Type B pancreatic cell (in vitro differentiated cells): ENCODE data around the gene SMARCAD1. TPM values are rescaled to one million over a fixed set of nuclear protein-coding genes. Genes with fewer than 3 reads are reported as not detected.

ENCODE experiments used
- DNase-seq: peaks from one replicate; pipeline ENCODE4 v3.0.0; 2021; ENCODE audit warnings: mixed read lengths; ENCODE audit not compliant: unreplicated experiment; ENCODE audit errors: extremely low spot score
- H3K27ac Mint-ChIP-seq: 2 replicates; pipeline ENCODE4 v1.8.0; 2021; ENCODE audit warnings: mild to moderate bottlenecking, mixed read lengths
- H3K27me3 Mint-ChIP-seq: 2 replicates; pipeline ENCODE4 v1.8.0; 2021; ENCODE audit warnings: mixed read lengths
- H3K36me3 Mint-ChIP-seq: 2 replicates; pipeline ENCODE4 v1.8.0; 2021; ENCODE audit warnings: mixed read lengths
- H3K4me1 Mint-ChIP-seq: one replicate; pipeline ENCODE4 v1.8.0; 2021; ENCODE audit warnings: mixed read lengths; ENCODE audit not compliant: unreplicated experiment
- H3K4me3 Mint-ChIP-seq: 2 replicates; pipeline ENCODE4 v1.8.0; 2021; ENCODE audit warnings: mild to moderate bottlenecking, mixed read lengths
- H3K9me3 Mint-ChIP-seq: 2 replicates; pipeline ENCODE4 v1.8.0; 2021; ENCODE audit warnings: mixed read lengths
- CTCF ChIP-seq: fragments of 200-600 bp; sonication (generic); conservative IDR thresholded peaks from 2 replicates; pipeline ENCODE4 v1.5.0; 2021; ENCODE audit warnings: antibody characterized with exemption, mild to moderate bottlenecking
- total RNA-seq: library from RNA; stranded (reverse); gene quantifications from 2 replicates; pipeline ENCODE4 v1.2.1, GENCODE V29; 2021; ENCODE audit warnings: low replicate concordance

Gene SMARCAD1
- total RNA-seq, 1 donor from 2014 or later, result 52.3 TPM

- peak; percentile 54 for TF ChIP-seq CTCF
- Mint-ChIP-seq H3K27me3 (no peaks in the 10 kb centered on the region), H3K27ac (no peak overlapping the region), H3K4me3 (no peak overlapping the region), H3K9me3 (no peaks in the 10 kb centered on the region), H3K36me3 (peaks cover 33% of the 10 kb centered on the region), H3K4me1 (no peaks in the 10 kb centered on the region)
- no peak for DNase-seq
These were observed 49.2 kb downstream of the SMARCAD1 start for GRCh38 chr4:94256828-94257227.

DNA sequence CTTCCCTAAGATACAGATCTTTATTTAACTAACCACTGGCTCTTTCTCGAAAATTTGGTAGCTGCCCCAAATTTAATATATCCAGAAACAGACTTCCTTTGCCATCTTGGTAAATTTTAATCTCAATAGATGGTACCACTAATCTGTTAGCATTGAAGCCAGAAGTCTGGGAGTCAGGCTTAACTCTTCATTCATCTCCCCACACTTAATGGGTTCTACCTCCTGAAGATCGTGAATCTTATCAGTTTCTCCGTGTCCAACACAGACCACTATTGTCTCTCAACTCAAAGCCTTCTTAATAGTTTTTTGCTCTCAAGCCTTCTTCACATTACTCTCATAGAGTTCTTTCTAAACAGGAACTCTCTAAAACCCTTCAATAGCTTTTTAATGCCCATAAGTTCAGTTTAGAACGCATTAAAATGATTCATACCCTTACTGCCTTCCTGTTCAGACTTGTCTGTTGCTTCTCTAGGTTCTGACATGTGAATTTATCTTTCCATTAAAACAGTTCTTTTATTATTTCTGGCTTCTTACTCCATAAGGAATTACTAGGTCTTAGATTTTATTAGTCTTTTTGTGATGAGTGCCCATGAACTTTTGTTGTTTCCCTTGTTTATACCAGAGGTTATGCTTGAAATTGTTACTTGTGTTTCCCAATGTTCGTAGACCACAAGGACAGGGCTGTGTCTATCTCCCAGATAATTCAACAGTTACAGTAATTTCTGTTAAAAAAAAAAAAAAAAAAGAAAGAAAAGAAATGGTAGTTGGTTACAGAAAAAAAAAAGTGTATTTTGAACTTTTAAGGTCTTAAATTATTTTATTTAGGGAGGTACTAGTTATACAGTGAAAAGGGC, 54.7 kb downstream of the SMARCAD1 start:
- Mint-ChIP-seq H3K36me3 (peaks cover 41% of the 10 kb centered on the region), H3K4me3 (no peak overlapping the region), H3K27ac (peak overlapping the region; percentile 13), H3K27me3 (no peaks in the 10 kb centered on the region), H3K4me1 (no peaks in the 10 kb centered on the region), H3K9me3 (no peaks in the 10 kb centered on the region)
- TF ChIP-seq CTCF, result no peak
- DNase-seq, result no peak

- H3K4me3 Mint-ChIP-seq, result no peak overlapping the region
- no peaks in the 10 kb centered on the region for H3K9me3 Mint-ChIP-seq
- no peak for DNase-seq
- H3K4me1 Mint-ChIP-seq, result no peaks in the 10 kb centered on the region
- peaks cover 14% of the 10 kb centered on the region for H3K36me3 Mint-ChIP-seq
- H3K27ac Mint-ChIP-seq, result no peak overlapping the region
- no peak for TF ChIP-seq CTCF
- H3K27me3 Mint-ChIP-seq, result no peaks in the 10 kb centered on the region
These were observed 59.4 kb downstream of the SMARCAD1 start for GRCh38 chr4:94267037-94267436.

- H3K9me3 Mint-ChIP-seq, result no peaks in the 10 kb centered on the region
- no peaks in the 10 kb centered on the region for H3K27me3 Mint-ChIP-seq
- no peak overlapping the region for H3K4me3 Mint-ChIP-seq
- no peak for TF ChIP-seq CTCF
- DNase-seq, result no peak
- H3K27ac Mint-ChIP-seq, result no peak overlapping the region
- H3K4me1 Mint-ChIP-seq, result no peaks in the 10 kb centered on the region
- peaks cover 12% of the 10 kb centered on the region for H3K36me3 Mint-ChIP-seq
These were observed 63.6 kb downstream of the SMARCAD1 start for GRCh38 chr4:94271248-94271647.

GRCh38 chr4:94274912-94275311, 67.2 kb downstream of the SMARCAD1 start:
- Mint-ChIP-seq H3K36me3 (peaks cover 25% of the 10 kb centered on the region), H3K27ac (no peak overlapping the region), H3K27me3 (no peaks in the 10 kb centered on the region), H3K9me3 (no peaks in the 10 kb centered on the region), H3K4me3 (no peak overlapping the region), H3K4me1 (no peaks in the 10 kb centered on the region)
- DNase-seq, result no peak
- TF ChIP-seq CTCF, result no peak
